Measurements from ENCODE around the gene SHBG.
A peak's percentile ranks its signal among the peaks of the same experiment; 100 is the strongest.
"Not testable (repeated sequence)": the region's sequence is repeated elsewhere in the genome, so short reads cannot be mapped to it uniquely, and the experiment has no call there.

SHBG gene

DNA sequence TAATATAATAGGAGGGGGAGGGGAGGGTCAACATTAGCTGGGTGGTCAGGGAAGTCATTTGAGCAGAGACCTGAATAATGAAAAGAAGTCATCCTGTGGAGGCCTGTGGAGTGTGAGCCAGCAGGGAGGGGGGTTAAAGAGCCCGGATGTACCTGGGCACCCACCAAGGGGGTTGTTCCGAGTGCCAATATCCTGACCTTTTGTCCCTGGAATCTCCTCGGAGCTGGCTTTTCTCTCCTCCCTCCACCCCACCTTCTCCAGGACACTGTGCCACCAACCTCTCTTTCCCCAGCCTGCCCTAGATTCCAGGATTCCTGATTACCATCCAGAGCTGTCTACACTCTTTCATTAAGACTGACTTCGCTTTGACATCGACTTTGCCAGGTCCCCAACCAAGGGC lies 6.2 kb downstream of the SHBG start:
- no peak overlapping the region for H3K4me3 ChIP-seq
- H3K27ac ChIP-seq = no peak overlapping the region

- H3K4me3 ChIP-seq = no peak overlapping the region
- H3K27ac ChIP-seq = no peak overlapping the region
These were observed 10.8 kb downstream of the SHBG start for GRCh38 chr17:7640783-7641182.

DNA sequence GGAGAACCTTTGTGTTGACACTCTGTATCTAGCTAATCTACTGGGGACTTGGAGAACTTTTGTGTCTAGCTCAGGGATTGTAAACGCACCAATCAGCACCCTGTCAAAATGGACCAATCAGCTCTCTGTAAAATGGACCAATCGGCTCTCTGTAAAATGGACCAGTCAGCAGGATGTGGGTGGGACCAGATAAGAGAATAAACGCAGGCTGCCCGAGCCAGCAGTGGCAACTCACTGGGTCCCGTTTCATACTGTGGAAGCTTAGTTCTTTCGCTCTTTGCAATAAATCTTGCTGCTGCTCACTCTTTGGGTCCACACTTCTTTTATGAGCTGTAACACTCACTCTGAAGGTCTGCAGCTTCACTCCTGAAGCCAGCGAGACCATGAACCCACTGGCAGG lies 11.7 kb downstream of the SHBG start:
- H3K27ac ChIP-seq, H3K4me3 ChIP-seq: not testable (repeated sequence)

DNA sequence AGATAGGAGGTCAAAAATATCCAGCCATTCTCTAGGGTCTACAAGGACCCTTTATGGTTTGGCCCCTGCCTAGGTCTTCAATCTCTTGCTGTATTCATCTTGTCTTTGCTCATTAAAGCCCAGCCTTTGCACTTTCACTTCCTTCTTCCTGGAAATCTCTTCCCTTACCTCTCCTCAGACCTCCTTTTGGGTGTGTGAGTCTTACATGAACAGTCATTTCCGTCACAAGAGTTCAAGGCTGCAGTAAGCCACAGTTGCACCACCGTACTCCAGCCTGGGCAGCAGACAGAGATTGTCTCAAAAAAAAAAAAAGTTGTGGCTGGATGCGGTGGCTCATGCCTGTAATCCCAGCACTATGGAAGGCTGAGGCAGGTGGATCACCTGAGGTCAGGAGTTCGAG lies 14.8 kb downstream of the SHBG start:
- Histone ChIP-seq H3K27ac (no peak overlapping the region), H3K4me3 (no peak overlapping the region)

GRCh38 chr17:7646457-7646856 lies 16.5 kb downstream of the SHBG start:
- H3K4me3 ChIP-seq = no peak overlapping the region
- no peak overlapping the region for H3K27ac ChIP-seq

- Histone ChIP-seq H3K4me3 (no peak overlapping the region), H3K27ac (no peak overlapping the region)
These were observed 17.1 kb downstream of the SHBG start for GRCh38 chr17:7647018-7647417.

DNA sequence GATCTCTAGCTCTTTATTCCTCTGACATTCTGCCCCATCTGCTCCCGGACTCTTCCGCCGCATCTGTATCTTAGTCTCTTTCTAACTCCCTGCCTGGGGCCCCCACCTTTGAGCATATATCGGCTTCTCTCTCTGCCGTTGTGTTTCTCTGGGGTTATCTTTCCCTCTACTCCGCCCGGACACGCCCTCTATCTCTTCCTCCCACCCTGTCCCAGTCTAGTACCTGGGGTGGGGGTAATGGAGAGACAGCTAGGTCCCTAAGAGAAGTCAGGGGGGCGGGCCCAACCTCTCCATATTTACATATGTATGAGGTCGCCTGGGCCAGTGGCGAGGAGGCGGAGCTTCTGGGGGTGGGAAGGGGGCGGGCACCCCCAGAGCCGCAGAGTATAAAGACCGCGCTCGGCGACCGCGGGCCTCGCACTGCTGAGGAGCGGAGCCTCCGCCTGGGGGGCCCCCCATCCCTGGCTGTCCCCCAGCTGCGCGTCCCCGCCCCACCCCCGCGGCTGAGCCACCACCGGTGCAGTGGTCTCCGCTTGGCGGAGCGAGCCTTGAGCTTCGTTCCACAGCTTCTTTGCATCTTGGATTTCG lies 20.7 kb downstream of the SHBG start, which contains the start of gene ATP1B2:
ATP1B2 (plus strand) TSS at position 418 of the 588 bp plus-strand sequence. CDS start 593 bp downstream, outside the sequence.
- peak within 1 kb of the TSS in 5 of 21 experiments; percentile 2 to 51 (median 19) for H3K27ac ChIP-seq
- peak within 1 kb of the TSS; percentile 19 to 46 (median 30) for H3K4me3 ChIP-seq

DNA sequence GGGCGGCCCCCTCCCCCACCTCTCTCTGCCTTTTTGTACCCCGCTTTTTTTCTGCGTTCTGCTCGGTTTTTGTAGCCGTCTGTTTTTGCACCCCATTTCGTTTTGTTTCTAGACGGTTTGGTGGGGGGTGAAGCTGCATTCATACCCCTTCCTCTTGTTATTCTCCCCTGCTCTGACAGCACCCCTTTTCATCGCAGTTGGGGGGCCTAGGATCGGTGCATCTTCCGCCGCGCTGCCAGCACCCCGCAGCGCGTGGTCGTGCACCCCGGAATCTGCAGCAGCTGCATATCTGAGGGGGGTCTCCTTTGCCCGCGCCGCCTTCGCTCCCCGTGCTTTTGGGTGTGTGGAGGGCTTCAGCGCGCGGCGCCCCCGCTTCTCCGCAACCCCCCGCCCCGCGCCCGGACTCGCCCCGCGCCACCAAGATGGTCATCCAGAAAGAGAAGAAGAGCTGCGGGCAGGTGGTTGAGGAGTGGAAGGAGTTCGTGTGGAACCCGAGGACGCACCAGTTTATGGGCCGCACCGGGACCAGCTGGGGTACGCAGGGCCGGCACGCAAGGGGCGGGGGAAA lies 21.2 kb downstream of the SHBG start:
- H3K4me3 ChIP-seq = peak overlapping the region; percentile 19 to 46 (median 30)

DNA sequence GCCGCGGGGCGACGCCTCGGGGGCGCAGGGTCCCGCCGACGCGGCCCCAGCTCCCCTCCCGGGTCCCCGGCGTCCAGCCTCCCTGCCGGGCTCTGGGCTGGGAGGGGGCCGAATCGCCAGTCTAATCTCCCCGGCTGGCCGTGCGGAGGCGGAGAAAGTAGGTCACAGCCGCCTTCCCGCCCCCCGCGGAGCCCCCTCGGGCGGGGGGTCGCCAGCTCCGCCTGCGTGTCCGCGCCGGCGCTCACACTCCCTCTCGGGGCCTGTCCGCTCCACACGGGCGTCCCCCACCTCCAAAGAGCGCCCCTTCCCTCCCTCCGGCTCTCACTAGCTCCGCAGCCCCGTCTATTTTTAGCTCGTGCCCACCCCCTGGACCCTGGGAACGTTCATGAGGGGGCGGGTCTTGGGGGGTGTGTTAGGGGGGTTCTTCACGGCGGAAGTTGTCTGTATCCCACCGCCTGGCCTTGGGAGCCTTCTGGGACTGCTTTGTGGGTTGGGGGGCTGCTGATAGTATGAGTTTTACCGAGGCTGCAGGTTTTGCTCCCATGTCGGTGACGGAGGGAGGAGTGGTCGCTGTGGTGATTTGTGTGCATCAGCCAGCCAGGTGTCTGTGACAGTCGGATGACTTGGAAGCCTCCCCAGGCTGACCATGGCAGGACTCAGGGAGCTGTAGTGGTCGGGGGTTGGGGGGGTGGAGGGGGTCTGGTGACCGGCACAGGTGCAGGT lies 21.9 kb downstream of the SHBG start:
- peak overlapping the region in 5 of 21 experiments; percentile 2 to 51 (median 19) for H3K27ac ChIP-seq
- peak overlapping the region; percentile 10 to 46 (median 30) for H3K4me3 ChIP-seq

More for the DNA sequence above, 21.2 kb downstream of the SHBG start:
- peak overlapping the region in 5 of 21 experiments; percentile 2 to 51 (median 19) for H3K27ac ChIP-seq

GRCh38 chr17:7652388-7653356 lies 22.7 kb downstream of the SHBG start:
- H3K27ac ChIP-seq = no peak overlapping the region

GRCh38 chr17:7654832-7655540 lies 25.1 kb downstream of the SHBG start:
- Histone ChIP-seq H3K27ac (no peak overlapping the region), H3K4me3 (no peak overlapping the region)

More at GRCh38 chr17:7652388-7653356, 22.7 kb downstream of the SHBG start:
- H3K4me3 ChIP-seq = no peak overlapping the region

GRCh38 chr17:7655541-7655840 lies 25.6 kb downstream of the SHBG start:
- Histone ChIP-seq H3K4me3 (no peak overlapping the region), H3K27ac (no peak overlapping the region)

- H3K4me3 ChIP-seq = no peak overlapping the region
- H3K27ac ChIP-seq = no peak overlapping the region
These were observed 27.1 kb downstream of the SHBG start for GRCh38 chr17:7656958-7657609.

DNA sequence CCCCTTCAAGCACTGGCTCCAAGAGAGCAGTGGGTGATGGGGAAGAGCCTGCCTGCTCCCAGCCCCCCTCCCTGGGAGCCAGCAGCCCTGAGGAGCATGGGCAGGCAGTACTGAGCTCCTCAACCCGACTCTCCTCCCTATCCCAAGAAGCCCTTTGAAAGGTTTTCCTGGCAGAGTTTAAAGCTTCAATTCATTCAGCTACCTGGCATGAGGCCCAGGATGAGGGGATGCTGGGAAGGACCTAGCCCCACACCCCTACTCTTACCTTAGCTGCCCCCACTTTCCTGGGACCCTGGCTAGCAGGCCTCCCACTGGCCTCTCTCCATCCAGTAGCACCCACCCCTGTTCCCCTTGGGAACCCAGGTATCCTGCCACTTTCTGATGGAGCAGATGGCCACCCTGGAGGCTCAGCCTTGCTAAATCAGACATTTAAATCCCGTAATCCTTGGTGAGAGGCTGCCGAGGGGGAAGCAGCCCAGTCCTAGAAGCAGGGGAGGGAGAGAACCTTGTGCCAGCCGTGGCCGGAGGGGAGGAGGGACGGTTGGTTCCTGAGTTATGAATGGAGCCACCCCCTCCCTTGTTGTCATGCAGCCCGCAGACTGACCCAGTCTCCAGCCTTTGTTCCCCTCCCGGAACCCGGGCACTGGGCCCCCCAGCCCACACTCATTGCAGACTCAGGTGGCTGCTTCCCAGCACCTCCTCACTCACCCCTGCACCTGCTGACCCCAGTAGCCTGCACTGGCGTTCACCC lies 37.9 kb downstream of the SHBG start:
- no peak overlapping the region for H3K4me3 ChIP-seq
- no peak overlapping the region for H3K27ac ChIP-seq

GRCh38 chr17:7668482-7668881 lies 38.5 kb downstream of the SHBG start:
- H3K4me3 ChIP-seq = no peak overlapping the region
- H3K27ac ChIP-seq = no peak overlapping the region

DNA sequence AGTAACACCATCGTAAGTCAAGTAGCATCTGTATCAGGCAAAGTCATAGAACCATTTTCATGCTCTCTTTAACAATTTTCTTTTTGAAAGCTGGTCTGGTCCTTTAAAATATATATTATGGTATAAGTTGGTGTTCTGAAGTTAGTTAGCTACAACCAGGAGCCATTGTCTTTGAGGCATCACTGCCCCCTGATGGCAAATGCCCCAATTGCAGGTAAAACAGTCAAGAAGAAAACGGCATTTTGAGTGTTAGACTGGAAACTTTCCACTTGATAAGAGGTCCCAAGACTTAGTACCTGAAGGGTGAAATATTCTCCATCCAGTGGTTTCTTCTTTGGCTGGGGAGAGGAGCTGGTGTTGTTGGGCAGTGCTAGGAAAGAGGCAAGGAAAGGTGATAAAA lies 43.3 kb downstream of the SHBG start:
- H3K27ac ChIP-seq = no peak overlapping the region
- H3K4me3 ChIP-seq = no peak overlapping the region

GRCh38 chr17:7674934-7675333 lies 45.0 kb downstream of the SHBG start:
- H3K4me3 ChIP-seq = no peak overlapping the region
- H3K27ac ChIP-seq = no peak overlapping the region

DNA sequence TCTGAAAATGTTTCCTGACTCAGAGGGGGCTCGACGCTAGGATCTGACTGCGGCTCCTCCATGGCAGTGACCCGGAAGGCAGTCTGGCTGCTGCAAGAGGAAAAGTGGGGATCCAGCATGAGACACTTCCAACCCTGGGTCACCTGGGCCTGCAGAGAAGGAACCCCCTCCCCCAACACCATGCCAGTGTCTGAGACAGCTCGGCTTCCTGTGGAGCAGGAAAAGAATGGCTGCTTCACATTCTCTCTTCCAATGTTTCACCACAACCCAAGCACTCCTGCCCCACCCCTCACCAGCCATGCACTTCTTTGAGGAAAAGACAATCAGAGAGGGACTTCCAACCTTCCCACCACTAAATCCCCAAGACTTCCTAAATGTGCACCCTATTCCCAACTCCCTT lies 46.6 kb downstream of the SHBG start:
- Histone ChIP-seq H3K27ac (no peak overlapping the region), H3K4me3 (no peak overlapping the region)

All from skin epidermis (tissue), 12 donors.